ENCODE measurements around the gene HRH2.

Gene HRH2

GRCh38 chr5:175679411-175679810 lies 21.5 kb downstream of the HRH2 start:
- no peak for DNase-seq

DNA sequence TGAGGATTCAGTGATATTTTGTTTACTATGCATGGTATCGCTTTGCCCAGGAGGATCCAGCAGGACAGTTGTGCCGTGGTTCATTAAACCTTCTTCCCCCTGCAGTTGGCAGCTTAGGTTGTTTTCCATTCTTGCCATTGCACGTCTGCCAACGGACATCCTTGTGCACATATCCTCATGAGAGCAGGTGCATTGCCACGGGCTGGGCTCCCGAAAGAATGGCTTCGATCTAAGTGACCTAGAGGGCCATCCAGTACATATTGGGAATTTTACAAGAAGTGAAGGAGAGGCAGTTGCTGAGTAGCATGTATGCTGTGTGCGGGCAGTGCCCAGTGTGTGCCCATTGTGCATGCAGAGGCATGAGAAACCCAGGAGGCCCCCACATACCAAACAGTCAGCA lies 22.1 kb downstream of the HRH2 start:
- no peak for DNase-seq

DNA sequence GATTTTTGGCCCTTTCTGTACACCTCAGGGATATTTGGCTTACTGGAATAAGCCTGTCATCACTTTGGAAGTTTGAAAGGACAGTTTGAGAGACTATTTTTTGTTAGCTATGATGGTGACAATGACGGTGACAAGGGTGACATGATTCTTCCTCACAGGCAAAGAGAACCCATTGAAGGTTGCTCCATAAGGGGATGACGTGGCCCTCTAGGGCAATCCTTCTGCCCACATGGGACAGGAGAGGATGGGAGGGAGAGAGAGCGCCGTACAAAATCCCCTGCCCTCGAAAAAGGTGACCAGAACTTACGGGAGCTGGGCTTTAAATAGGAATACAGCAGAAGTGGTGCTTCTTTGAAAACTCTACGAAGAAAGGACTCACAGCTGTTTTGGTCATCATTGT lies 22.6 kb downstream of the HRH2 start:
- no peak for DNase-seq

GRCh38 chr5:175681045-175681967 lies 23.4 kb downstream of the HRH2 start:
- no peak for DNase-seq

DNA sequence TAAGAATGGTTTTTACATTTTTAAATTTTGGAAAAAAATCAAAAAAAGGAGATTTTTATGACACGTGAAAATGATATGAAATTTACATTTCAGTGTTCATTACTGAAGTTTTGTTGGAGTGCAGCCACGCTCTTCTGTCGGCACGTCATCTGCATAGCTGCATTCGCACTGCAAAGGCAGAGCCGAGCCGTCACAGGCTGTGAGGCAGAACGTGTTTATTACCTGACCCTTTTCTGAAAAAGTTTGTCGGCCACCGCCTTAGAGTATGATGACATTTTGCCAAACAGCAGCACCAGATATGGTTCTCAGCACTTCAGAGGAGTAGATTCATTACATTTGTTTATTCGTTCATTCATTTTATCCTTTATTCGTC lies 24.1 kb downstream of the HRH2 start:
- DNase-seq: no peak

GRCh38 chr5:175682664-175683063 lies 24.8 kb downstream of the HRH2 start:
- DNase-seq: no peak

DNA sequence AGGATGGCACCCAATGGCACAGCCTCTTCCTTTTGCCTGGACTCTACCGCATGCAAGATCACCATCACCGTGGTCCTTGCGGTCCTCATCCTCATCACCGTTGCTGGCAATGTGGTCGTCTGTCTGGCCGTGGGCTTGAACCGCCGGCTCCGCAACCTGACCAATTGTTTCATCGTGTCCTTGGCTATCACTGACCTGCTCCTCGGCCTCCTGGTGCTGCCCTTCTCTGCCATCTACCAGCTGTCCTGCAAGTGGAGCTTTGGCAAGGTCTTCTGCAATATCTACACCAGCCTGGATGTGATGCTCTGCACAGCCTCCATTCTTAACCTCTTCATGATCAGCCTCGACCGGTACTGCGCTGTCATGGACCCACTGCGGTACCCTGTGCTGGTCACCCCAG lies 25.4 kb downstream of the HRH2 start:
- DNase-seq: no peak

DNA sequence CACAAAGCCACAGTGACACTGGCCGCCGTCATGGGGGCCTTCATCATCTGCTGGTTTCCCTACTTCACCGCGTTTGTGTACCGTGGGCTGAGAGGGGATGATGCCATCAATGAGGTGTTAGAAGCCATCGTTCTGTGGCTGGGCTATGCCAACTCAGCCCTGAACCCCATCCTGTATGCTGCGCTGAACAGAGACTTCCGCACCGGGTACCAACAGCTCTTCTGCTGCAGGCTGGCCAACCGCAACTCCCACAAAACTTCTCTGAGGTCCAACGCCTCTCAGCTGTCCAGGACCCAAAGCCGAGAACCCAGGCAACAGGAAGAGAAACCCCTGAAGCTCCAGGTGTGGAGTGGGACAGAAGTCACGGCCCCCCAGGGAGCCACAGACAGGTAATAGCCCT lies 26.1 kb downstream of the HRH2 start:
- DNase-seq: no peak

GRCh38 chr5:175684931-175685330 lies 27.1 kb downstream of the HRH2 start:
- DNase-seq: no peak

DNA sequence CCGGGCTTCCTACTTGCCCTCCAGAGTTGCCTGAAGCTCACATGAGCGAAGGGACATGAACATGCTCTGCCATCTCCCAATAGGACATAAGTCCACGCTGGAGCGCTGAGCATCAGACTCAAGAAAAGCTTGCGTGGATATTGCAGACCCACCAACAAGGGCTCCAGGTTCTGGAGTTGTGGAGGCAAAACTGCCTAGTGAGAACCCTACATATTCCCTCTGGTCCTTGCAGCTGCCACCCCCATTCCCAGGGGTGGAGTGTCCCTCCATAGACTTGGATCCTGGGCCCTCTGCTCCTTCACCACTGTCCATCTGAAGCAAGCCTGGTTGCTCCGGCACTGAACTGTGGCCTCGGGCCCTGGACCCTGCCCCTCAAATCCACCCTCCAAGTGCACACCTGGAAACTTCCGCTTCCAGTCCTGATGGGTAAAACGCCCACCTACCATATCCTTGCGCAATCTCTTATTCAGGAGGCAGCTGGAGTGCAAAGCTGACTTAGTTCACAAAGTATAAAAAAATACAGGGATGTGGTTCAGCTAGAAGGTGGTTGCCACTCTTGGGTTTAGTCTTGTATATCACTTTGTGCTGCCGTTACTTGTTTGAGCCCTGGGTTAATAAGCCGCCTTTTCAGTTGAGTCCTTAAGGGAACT lies 28.0 kb downstream of the HRH2 start:
- DNase-seq: no peak

DNA sequence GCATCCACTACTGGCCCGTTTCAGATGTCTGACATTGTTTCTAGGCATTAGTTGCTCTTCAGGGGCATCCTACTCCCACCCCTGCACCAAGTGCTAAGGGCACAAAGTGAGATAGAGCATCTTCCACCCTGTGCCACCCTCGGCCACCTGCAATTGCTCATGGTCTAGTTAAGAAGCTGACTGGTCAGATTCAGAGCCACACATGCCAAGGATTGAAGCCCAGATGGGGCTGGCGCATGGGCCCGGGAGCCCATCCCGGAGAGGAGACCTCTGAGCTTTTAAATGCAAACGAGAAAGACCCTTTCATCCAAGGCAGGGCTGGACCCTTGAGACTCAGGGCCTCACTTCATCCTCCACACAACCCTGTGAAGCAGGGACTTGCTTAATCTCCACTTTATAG lies 28.5 kb downstream of the HRH2 start:
- no peak for DNase-seq

GRCh38 chr5:175686826-175687225 lies 29.0 kb downstream of the HRH2 start:
- no peak for DNase-seq

- DNase-seq: no peak
Observed at GRCh38 chr5:175687231-175687701, 29.4 kb downstream of the HRH2 start.

DNA sequence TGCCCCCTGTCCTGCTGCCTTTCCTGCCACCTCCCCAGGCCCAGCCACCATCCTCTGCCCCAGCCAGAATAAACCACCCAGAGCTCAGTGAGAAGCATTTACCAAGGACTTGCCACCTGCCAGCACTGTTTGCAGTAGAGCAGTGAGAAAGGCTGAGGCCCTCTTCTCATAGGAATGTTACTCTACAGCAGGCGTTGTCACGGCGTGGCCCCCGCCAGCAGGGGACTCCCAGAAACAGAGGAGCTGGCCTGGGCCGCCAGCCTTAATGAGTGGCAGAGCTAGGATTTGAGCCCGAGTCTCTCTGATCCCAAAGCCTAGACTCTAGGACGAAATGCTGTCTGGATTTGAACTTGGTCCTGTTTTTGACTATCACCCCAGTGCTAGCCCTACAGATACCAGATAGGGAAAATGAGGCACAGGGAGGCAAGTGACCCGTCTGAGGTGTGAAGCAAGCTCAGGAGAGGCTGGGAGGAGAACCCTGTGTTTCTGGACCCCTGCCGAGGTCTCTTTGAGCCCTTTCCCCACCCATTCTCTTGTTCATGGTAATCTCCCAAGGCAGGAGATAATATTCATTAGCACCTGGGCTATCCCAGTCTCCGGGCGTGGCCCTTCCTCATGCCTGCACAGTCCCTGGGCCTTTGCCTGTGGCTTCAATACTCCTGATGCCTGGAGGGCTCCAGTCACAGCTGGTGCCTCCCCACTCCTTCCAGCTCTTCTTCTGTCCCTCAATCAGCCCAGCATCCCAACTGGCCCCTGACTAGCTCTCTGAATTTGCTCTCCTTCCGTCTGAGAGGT lies 30.7 kb downstream of the HRH2 start:
- no peak for DNase-seq

GRCh38 chr5:175689147-175689991 lies 31.5 kb downstream of the HRH2 start:
- DNase-seq: no peak

DNA sequence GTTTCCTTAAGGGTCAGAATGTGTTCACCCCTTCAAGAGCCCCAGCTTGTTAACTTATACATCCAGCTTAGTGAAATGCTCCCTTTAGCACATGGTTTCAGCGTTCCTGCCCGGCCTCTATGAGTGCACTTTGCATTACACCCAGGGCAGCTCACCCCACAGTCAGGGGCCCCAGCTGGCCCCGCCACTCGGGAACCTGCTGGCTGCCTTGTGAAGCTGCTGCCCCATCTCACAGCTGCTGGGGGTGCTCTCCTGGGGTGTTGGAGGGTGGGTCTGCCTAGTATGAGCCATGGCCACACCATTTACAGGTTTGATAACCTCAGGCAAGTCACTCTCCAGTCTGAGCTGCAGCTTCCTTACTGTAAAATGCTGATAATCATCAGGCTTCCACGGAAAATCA lies 32.2 kb downstream of the HRH2 start:
- DNase-seq: no peak

DNA sequence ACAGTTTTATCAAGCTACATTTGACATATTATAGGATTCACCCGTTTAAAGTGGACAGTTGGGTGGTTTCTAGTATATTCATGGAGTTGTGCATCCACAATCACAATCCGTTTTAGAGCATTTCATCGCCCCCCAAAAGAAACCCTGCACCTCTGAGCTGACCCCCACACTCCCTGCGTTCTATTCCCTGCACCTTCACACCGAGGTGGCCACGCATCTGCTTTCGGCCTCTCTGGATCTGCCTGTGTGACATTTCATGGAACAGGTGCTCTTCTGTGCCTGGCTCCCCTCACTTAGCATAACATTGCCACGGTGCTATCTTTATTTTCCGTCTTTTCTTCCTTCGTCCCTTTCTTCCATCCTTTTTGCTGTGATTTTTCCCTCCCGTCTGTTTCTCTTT lies 32.7 kb downstream of the HRH2 start:
- DNase-seq: no peak

DNA sequence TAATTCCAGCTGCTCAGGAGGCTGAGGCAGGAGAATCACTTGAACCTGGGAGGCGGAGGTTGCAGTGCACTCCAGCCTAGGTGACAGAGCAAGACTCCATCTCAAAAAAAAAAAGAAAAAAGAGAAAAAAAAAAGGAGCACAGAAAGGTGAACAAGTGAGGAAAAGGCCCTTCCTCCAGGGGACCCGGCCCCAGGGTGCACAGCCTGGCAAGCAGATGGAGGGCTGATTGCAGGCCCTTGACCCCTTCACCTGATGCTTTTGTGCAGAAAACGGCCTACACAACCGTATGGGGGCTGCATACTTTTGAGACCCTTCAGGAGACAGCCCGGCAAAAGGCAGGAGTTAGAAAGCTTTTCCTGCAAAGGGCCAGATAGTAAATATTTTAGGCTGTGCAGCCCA lies 33.9 kb downstream of the HRH2 start:
- DNase-seq: no peak

DNA sequence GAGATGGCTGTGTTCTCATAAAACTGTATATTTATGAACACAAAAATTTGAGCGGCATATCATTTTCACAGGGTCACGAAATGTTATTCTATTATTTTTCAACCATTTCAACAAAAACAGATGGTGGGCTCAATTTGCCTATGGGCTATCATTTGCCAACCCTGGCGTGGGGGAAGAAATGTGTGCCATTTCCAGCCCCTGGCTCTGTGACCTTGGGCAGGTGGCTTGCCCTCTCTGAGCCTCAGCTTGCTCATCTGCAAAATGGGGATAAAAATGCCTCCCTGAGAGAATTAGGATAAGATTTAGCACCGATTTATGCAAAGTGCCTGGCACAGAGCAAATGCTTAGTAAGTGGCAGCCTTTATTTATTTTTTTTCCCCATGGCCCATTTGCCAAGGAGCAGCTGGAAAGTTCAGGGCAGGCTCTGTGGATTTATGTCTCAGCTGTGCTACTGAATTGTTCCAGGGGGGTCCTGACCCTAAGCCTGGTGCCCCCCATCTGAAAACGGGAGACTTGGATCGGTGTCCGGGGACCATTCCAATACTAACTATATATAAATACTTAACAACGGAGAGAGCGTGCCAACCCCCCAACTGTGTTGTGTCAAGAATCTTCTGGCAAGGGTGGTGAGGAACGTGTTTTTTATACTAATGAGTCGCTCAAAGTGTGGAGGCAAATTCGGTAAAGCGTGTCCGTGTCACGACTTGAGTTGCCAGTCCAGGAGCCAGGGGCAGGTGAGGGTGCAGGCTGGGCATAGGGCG lies 34.5 kb downstream of the HRH2 start:
- no peak for DNase-seq

DNA sequence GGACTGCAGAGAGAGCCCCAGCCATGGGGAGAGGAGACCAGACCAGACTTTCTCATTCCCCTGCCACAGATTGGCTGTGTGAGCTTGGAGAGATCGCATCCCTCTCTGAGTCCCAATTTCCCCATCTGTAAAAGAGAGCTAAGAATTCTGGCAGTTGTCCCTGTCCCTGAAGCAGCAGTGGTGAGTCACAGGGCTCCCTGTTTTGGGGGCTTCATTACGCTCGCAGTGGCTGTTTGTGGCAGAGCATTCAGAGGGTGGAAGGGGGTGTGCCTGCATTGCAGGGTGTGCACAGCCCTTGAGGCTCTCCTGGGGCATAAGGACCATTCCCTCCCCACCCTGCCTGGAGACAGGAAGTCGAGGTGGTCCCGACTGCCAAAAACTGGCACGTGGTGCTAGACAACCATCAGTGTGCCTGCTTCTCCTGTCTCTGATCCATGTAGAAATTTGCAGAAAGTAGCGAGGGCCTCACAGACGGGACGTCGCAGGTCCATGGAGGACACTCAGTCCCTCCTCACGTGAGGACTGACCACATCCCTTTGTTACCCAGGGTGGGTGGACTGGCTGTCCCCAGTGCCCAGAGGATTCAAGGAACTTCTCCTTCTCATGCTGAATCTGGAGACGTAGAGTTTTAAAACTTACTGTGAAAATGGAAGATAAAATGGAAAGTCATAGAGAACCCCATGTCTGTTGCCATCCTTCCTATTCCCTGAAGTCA lies 35.3 kb downstream of the HRH2 start:
- no peak for DNase-seq

DNA sequence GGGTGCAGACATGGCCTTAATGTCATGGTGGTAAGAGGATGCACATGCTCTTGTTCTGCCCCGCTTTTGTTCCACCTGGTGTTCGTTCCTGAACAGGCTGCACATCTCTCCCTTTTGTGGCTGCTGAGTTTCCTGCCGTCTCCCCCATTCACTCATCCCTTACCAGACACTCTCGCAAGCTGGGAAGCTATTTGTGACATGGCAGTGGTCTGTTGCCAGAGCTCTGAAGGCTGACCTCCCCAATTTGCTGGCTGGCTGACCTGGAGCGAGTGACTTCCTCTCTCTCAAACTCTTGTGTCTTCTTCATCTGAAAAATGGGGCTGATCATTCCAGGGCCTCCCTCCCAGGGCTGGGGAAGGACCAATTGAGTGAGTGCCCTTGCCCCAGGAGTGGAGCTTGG lies 35.9 kb downstream of the HRH2 start:
- DNase-seq: no peak
